Measurements from ENCODE around the gene MAN2B2. TPM values are rescaled to one million over a fixed set of nuclear protein-coding genes. Genes with fewer than 3 reads are reported as not detected.

The MAN2B2 gene
- total RNA-seq, 1 donor from 2014 or later = 24.0 TPM

DNA sequence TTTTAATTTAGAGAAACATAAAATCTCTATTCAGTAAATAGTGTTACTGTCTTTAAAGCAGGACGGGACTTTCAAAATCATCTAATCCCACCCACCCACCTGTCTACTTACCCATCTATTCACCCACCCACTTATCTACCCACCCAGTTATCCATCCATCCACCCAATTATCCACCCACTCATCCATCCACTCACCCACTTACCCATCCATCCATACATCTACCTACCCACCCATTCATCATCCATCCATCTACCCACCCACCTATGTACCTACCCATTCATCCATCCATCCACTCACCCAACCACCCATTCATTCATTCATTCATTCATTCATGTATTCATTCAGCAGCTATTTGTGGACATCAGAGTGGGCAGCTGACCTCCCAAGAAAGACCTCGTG lies 30.6 kb downstream of the MAN2B2 start:
- TF ChIP-seq, protein P1, sequence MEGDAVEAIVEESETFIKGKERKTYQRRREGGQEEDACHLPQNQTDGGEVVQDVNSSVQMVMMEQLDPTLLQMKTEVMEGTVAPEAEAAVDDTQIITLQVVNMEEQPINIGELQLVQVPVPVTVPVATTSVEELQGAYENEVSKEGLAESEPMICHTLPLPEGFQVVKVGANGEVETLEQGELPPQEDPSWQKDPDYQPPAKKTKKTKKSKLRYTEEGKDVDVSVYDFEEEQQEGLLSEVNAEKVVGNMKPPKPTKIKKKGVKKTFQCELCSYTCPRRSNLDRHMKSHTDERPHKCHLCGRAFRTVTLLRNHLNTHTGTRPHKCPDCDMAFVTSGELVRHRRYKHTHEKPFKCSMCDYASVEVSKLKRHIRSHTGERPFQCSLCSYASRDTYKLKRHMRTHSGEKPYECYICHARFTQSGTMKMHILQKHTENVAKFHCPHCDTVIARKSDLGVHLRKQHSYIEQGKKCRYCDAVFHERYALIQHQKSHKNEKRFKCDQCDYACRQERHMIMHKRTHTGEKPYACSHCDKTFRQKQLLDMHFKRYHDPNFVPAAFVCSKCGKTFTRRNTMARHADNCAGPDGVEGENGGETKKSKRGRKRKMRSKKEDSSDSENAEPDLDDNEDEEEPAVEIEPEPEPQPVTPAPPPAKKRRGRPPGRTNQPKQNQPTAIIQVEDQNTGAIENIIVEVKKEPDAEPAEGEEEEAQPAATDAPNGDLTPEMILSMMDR (IDR thresholded peaks at IDR 0.05; ENCODE audit: insufficient read depth, low read length, poor library complexity, severe bottlenecking) = no peak
- Histone ChIP-seq H3K27me3 (ENCODE audit: control insufficient read depth, insufficient read depth, low read length) (no peaks in the 10 kb centered on the region), H3K4me3 (ENCODE audit: low read depth, low read length) (no peak overlapping the region), H3K36me3 (ENCODE audit: control insufficient read depth, insufficient read depth, low read length) (no peaks in the 10 kb centered on the region)
- DNase-seq (ENCODE audit: low read depth) = no peak

DNA sequence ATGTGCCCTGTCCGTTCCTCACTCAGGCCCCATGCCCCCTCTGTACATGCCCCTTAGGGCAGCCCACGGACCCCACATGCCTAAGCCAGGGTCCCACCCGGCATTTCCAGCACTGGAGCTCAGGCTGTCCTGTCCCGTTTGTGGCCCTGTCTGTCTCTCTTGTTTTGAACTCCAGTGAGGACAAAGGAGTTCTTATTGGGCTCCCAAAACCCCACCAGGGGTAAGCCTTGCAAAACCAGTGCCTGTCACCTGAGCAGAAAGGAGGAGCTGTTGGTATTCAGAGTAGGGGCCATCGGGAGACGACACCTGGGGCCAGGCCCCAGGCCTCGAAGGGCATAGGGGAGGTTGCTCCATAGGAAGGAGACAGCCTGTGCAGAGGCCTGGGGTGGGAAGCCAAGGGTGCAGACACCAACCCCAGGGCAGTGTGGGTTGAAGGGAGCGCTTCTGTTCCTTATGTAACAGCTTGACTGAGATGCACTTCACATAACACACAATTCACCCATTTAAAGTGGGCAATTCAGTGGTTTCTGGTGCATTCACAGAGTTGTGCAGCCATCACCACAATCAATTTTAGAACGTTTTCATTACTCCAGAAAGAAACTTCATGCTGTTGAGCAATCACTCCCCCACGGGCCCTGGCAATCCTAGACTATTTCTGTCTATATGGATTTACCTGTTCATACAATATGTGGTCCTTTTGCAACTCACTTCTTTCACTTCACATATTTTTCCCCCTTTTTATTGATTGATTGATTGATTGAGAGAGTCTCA lies 31.7 kb downstream of the MAN2B2 start:
- Histone ChIP-seq H3K4me3 (ENCODE audit: low read depth, low read length) (no peak overlapping the region), H3K27me3 (ENCODE audit: control insufficient read depth, insufficient read depth, low read length) (no peaks in the 10 kb centered on the region), H3K36me3 (ENCODE audit: control insufficient read depth, insufficient read depth, low read length) (no peaks in the 10 kb centered on the region)
- no peak for DNase-seq (ENCODE audit: low read depth)
- TF ChIP-seq, protein P1 (IDR thresholded peaks at IDR 0.05; ENCODE audit: insufficient read depth, low read length, poor library complexity, severe bottlenecking) = no peak

DNA sequence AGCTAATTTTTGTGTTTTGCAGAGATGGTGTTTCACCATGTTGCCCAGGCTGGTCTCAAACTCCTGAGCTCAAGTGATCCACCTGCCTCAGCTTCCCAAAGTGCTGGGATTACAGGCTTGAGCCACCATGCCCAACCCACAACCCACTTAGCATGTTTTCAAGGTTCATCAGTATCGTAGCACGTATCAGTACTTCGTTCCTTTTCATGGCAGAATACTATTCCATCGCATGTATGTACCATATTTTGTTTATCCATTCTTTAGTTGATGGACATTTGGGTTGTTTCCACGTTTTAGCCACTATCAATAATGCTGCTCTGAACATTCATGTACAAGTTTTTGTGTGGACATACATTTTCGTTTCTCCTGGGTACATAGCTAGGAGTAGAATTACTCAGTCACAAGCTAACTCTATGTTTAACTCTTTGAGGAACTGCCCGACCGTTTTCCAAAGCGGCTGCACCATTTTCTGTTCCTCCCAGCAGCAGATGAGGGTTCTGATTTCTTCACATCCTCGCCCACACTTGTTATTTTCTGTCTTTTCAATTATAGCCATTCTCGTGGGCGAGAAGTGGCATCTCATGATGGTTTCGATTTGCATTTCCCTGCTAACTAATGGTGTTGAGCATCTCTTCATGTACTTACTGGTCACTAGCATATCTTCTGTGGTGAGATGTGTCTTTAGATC lies 32.5 kb downstream of the MAN2B2 start:
- Histone ChIP-seq H3K4me3 (ENCODE audit: low read depth, low read length) (no peak overlapping the region), H3K36me3 (ENCODE audit: control insufficient read depth, insufficient read depth, low read length) (no peaks in the 10 kb centered on the region), H3K27me3 (ENCODE audit: control insufficient read depth, insufficient read depth, low read length) (no peaks in the 10 kb centered on the region)
- TF ChIP-seq, protein P1 (IDR thresholded peaks at IDR 0.05; ENCODE audit: insufficient read depth, low read length, poor library complexity, severe bottlenecking) = no peak
- no peak for DNase-seq (ENCODE audit: low read depth)

DNA sequence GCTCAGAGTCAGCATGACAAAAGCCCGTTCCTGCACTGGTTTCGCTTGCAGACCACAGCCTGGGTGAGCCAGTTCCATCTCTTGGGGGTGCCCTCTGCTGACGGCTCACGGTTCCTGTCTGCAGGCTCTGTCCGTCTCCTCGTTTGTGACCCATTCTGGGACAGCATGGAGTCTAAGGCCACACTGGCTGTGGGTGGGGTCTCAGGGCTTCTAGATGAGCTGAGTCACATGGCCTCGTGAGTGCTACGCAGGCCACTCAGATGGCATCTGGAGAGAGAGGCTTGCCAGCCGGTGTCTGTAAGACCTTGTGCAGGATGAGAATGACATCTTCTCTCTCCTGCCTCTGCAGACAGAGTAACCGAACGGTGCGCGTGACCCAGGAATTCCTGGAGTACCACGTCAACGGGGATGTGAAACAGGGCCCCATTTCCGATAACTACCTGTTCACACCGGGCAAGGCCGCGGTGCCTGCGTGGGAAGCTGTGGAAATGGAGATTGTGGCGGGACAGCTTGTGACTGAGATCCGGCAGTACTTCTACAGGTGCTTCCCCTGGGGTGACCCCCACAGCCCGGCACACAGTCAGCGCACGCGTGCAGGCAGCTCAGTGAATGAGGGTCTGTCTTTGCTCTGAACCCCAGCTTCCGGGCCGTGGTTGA lies 33.9 kb downstream of the MAN2B2 start:
- H3K4me3 ChIP-seq (ENCODE audit: low read depth, low read length) = no peak overlapping the region

DNA sequence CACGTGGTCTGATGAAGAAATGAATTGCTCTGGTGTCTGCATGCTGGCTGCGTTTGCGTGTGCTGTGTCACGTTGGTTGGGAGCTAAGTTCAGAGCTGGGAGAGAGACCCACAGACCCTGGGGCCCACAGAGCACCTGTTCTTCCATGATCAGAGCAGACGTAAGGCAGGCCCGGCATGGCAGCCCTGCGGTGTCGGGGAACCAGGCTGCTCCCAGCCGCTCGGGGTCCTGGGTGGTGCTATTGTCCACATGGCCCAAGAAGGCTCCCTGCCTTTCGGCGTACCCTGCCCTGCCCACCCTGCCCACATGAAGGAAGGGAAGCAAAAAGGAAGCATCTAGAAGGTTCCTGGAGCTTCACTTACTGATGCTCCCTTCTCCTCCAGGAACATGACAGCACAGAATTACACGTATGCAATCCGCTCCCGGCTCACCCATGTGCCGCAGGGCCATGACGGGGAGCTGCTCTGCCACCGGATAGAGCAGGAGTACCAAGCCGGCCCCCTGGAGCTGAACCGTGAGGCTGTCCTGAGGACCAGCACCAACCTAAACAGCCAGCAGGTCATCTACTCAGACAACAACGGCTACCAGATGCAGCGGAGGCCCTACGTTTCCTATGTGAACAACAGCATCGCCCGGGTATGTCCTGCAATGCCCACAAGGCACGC lies 34.6 kb downstream of the MAN2B2 start:
- no peaks in the 10 kb centered on the region for H3K27me3 ChIP-seq (ENCODE audit: control insufficient read depth, insufficient read depth, low read length)
- H3K4me3 ChIP-seq (ENCODE audit: low read depth, low read length) = no peak overlapping the region
- TF ChIP-seq, protein P1 (IDR thresholded peaks at IDR 0.05; ENCODE audit: insufficient read depth, low read length, poor library complexity, severe bottlenecking) = no peak
- no peaks in the 10 kb centered on the region for H3K36me3 ChIP-seq (ENCODE audit: control insufficient read depth, insufficient read depth, low read length)
- DNase-seq (ENCODE audit: low read depth) = no peak

More for the DNA sequence above, 33.9 kb downstream of the MAN2B2 start:
- TF ChIP-seq, protein P1 (IDR thresholded peaks at IDR 0.05; ENCODE audit: insufficient read depth, low read length, poor library complexity, severe bottlenecking) = no peak
- no peaks in the 10 kb centered on the region for H3K36me3 ChIP-seq (ENCODE audit: control insufficient read depth, insufficient read depth, low read length)
- no peak for DNase-seq (ENCODE audit: low read depth)
- no peaks in the 10 kb centered on the region for H3K27me3 ChIP-seq (ENCODE audit: control insufficient read depth, insufficient read depth, low read length)

Measured in kidney epithelial cell (primary cell).